Gastrocnemius medialis (tissue), 4 donors: ENCODE data around the gene KRTAP4-9.

Source experiments
- CTCF ChIP-seq, 5 experiments: fragments of 450-650 bp in 3 of 5; fragments of 200-600 bp in 2 of 5; sonication (generic) in 2 of 5; IDR thresholded peaks in 4 of 5; conservative IDR thresholded peaks in 1 of 5; 1 replicate in 4 of 5; 2 replicates in 1 of 5; pipeline ENCODE4 v1.5.1; 2016 to 2019; ENCODE audit warnings: antibody characterized with exemption in 5 of 5, mild to moderate bottlenecking in 3 of 5, moderate library complexity in 3 of 5
- POLR2A ChIP-seq, 2 donors: fragments of 450-650 bp; IDR thresholded peaks; one replicate each; pipeline ENCODE4 v1.6.1; 2017; ENCODE audit warnings: antibody characterized with exemption in 2 of 2, mild to moderate bottlenecking in 2 of 2, moderate library complexity in 2 of 2

DNA sequence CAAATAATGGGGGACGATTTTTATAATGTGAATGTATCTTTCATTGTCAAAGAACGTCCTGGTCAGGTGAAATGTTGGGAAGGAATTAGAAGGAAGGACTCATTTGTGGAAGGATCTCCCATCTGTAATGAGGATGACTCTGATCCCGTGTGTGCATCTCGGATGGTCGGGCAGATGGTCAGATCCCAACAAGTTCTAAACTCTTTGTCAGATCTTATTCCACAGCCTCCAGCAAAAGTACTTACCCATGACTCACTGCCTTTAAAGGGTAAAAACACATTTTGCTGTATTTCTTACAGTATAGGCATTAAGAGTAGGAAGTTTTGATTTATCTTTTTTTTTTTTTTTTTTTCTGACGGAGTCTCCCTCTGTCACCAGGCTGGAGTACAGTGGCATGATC is 6.7 kb upstream of the KRTAP4-9 start:
- no peak for TF ChIP-seq POLR2A (IDR thresholded peaks at IDR 0.05)
- no peak for TF ChIP-seq CTCF (IDR thresholded peaks at IDR 0.05 in 4 of 5, conservative IDR thresholded peaks at IDR 0.05 in 1 of 5)
